ENCODE results near the gene ZNF326. TPM values are rescaled to one million over a fixed set of nuclear protein-coding genes. Genes with fewer than 3 reads are reported as not detected.
"Not testable (repeated sequence)": the region's sequence is repeated elsewhere in the genome, so short reads cannot be mapped to it uniquely, and the experiment has no call there.

Gene ZNF326
- total RNA-seq, 2 donors from 2014 or later: 19.9 to 21.0 TPM

GRCh38 chr1:89995598-89996449, 914 bp downstream of the ZNF326 start:
- DNase-seq (ENCODE audit: low spot score): no peak

DNA sequence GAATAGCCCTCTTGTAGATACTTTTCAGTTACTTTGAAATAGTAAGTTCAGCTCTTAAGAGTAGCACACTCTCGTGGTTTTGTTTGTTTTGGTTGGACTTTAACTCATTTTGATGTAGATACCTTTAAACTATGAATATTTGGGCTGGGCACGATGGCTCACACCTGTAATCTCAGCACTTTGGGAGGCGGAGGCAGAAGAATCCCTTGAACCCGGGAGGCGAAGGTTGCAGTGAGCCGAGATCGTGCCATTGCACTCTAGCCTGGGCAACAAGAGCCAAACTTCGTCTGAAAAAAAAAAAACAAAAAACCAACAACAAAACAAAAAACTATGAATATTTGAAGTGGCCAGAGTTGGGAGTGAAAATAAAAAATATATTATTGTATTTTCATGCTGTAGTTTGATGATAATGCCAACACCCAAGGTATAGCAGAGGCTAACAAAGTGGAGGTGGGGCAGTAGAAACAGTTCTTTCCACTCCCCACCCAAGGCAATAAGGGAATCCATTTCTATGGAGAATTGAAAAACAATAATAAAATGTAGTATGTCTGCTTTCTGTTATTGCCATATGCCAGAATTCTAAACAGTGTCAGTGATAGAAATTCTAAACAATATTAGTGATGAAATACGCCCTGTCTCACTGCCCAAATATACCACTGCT, 1.7 kb downstream of the ZNF326 start:
- Mint-ChIP-seq H3K4me1 (ENCODE audit: low read depth in 2 of 2) (peaks cover 32 to 48% of the 10 kb centered on the region in 2 donors), H3K9me3 (no peaks in the 10 kb centered on the region), H3K4me3 (peak overlapping the region; percentile 90), H3K36me3 (peaks cover 11% of the 10 kb centered on the region), H3K27ac (peak overlapping the region; percentile 64 to 96), H3K27me3 (peaks cover 2 to 8% of the 10 kb centered on the region in 2 donors)
- DNase-seq (ENCODE audit: low spot score): no peak
- ATAC-seq: no peak

More at GRCh38 chr1:89995598-89996449, 914 bp downstream of the ZNF326 start:
- no peak for ATAC-seq
- Mint-ChIP-seq H3K36me3 (peaks cover 11% of the 10 kb centered on the region), H3K27ac (peak overlapping the region; percentile 64 to 96), H3K4me1 (ENCODE audit: low read depth in 2 of 2) (peaks cover 26 to 42% of the 10 kb centered on the region in 2 donors), H3K4me3 (peak overlapping the region; percentile 90), H3K9me3 (no peaks in the 10 kb centered on the region), H3K27me3 (peaks cover 9 to 15% of the 10 kb centered on the region in 2 donors)

DNA sequence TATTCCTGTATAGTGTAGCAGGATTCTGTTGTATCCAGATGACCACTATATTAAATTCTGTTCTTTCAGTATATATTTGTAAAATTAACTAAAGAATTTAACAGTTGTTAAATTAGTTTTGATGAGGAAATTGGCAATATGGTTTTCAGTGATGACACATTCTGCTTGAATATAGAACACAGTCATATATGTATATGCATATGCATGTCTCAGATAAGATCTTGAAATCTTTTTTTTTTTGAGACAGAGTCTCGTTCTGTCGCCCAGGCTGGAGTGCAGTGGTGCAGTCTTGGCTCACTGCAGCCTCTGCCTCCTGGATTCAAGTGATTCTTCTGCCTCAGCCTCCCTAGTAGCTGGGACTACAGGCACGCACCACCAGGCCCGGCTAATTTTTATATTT, 2.2 kb downstream of the ZNF326 start:
- DNase-seq (ENCODE audit: low spot score); ATAC-seq; H3K27me3 Mint-ChIP-seq; H3K9me3 Mint-ChIP-seq; H3K27ac Mint-ChIP-seq: not testable (repeated sequence)
- Mint-ChIP-seq H3K4me1 (ENCODE audit: low read depth in 2 of 2) (peaks cover 33 to 48% of the 10 kb centered on the region in 2 donors), H3K36me3 (peaks cover 11% of the 10 kb centered on the region), H3K4me3 (peak overlapping the region; percentile 90)

DNA sequence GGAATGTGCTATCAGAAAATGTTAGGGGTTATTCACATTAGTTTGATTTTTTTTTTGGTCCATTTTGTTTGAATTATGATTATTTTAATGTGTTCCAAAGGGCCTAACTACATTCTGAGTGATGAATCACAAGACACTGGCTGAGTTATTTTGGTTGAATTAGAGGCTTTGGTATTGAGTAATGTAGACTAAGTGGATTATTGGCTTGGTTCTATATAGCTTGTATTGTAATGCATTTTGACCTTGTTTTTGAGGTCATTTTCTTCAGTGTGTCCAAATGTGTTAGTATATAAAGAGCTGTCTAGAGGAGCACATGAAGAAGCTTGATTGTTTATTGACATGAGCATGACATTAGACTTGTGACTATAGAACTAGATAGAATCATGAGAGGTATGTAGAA, 3.4 kb downstream of the ZNF326 start:
- Mint-ChIP-seq H3K4me3 (no peak overlapping the region), H3K27ac (no peak overlapping the region), H3K27me3 (peaks cover 0 to under 1% of the 10 kb centered on the region in 2 donors)

GRCh38 chr1:89999208-89999607, 4.3 kb downstream of the ZNF326 start:
- Mint-ChIP-seq H3K27me3 (no peaks in the 10 kb centered on the region), H3K9me3 (no peaks in the 10 kb centered on the region), H3K4me3 (no peak overlapping the region), H3K36me3 (peaks cover 11% of the 10 kb centered on the region), H3K4me1 (ENCODE audit: low read depth in 2 of 2) (peaks cover 36 to 48% of the 10 kb centered on the region in 2 donors), H3K27ac (no peak overlapping the region)
- ATAC-seq (no peak), DNase-seq (ENCODE audit: low spot score) (no peak)

More for the DNA sequence above, 3.4 kb downstream of the ZNF326 start:
- H3K4me1 Mint-ChIP-seq (ENCODE audit: low read depth in 2 of 2): peaks cover 33 to 48% of the 10 kb centered on the region in 2 donors
- peaks cover 11% of the 10 kb centered on the region for H3K36me3 Mint-ChIP-seq
- no peaks in the 10 kb centered on the region for H3K9me3 Mint-ChIP-seq
- ATAC-seq (no peak), DNase-seq (ENCODE audit: low spot score) (no peak)

DNA sequence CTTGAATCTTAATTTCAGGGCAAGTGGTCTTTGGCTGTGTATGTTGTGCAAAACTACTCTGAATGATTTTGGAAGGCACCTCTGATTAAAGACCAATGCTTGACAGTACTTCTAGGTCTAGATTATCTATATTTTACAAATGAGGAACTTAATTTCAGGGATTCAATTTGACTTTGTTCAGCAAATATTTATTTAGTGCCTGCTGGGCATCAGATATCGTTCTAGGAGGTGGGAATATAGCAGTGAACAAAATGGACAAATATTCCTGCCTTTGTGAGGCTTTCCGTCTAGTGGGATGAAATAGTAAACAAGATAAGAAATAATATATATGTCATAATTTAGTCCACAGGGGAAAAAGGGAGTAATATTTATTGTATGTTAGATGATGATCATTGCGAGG, 4.7 kb downstream of the ZNF326 start:
- Mint-ChIP-seq H3K27me3 (no peaks in the 10 kb centered on the region), H3K27ac (no peak overlapping the region), H3K9me3 (no peaks in the 10 kb centered on the region), H3K4me3 (no peak overlapping the region), H3K4me1 (ENCODE audit: low read depth in 2 of 2) (peaks cover 36 to 48% of the 10 kb centered on the region in 2 donors), H3K36me3 (peaks cover 11% of the 10 kb centered on the region)
- DNase-seq (ENCODE audit: low spot score): no peak
- ATAC-seq: no peak

- Mint-ChIP-seq H3K4me3 (no peak overlapping the region), H3K27me3 (no peaks in the 10 kb centered on the region), H3K27ac (no peak overlapping the region), H3K4me1 (ENCODE audit: low read depth in 2 of 2) (peaks cover 28 to 44% of the 10 kb centered on the region in 2 donors), H3K9me3 (no peaks in the 10 kb centered on the region), H3K36me3 (peaks cover 11% of the 10 kb centered on the region)
- ATAC-seq (peak in 1 of 2 donors; percentile 38), DNase-seq (ENCODE audit: low spot score) (no peak)
Observed at GRCh38 chr1:90000934-90001676, 6.2 kb downstream of the ZNF326 start.

DNA sequence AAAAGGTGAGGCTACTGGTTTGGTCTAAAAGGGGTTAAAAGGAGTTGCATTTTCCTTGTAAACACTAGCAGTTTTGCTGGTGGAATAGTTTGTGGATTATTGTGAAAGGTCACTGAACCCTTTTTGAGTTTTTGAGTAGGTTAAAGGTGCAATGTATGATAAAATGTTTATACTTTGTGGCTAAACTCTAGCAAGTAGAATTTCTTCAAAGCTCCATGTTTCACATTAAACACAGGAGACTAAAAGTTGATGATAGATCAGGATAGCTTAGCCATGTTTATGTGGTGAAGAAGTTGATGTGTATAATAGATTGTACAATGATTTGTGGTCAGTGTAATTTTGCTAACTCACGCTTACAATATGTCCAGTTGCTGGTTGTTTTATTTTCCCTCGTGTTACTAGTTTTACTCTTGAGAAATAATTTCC, 13.1 kb downstream of the ZNF326 start:
- DNase-seq (ENCODE audit: low spot score) (no peak), ATAC-seq (no peak)
- no peaks in the 10 kb centered on the region for H3K9me3 Mint-ChIP-seq
- H3K4me1 Mint-ChIP-seq (ENCODE audit: low read depth in 2 of 2): peaks cover 5 to 9% of the 10 kb centered on the region in 2 donors
- no peak overlapping the region for H3K27ac Mint-ChIP-seq
- no peaks in the 10 kb centered on the region for H3K27me3 Mint-ChIP-seq
- peaks cover 5% of the 10 kb centered on the region for H3K36me3 Mint-ChIP-seq
- no peak overlapping the region for H3K4me3 Mint-ChIP-seq

- peaks cover 18% of the 10 kb centered on the region for H3K36me3 Mint-ChIP-seq
- no peak overlapping the region for H3K27ac Mint-ChIP-seq
- no peaks in the 10 kb centered on the region for H3K9me3 Mint-ChIP-seq
- peaks cover 4 to 5% of the 10 kb centered on the region in 2 donors for H3K4me1 Mint-ChIP-seq (ENCODE audit: low read depth in 2 of 2)
- H3K27me3 Mint-ChIP-seq: no peaks in the 10 kb centered on the region
- DNase-seq (ENCODE audit: low spot score) (no peak), ATAC-seq (no peak)
- no peak overlapping the region for H3K4me3 Mint-ChIP-seq
Observed at GRCh38 chr1:90012300-90012699, 17.4 kb downstream of the ZNF326 start.

GRCh38 chr1:90023691-90024090, 28.8 kb downstream of the ZNF326 start:
- no peak for ATAC-seq

GRCh38 chr1:90027281-90027680, 32.4 kb downstream of the ZNF326 start:
- no peak overlapping the region for H3K4me3 Mint-ChIP-seq
- H3K4me1 Mint-ChIP-seq (ENCODE audit: low read depth in 2 of 2): peaks cover 0 to 2% of the 10 kb centered on the region in 2 donors
- H3K9me3 Mint-ChIP-seq: peaks cover 3% of the 10 kb centered on the region
- peaks cover 48% of the 10 kb centered on the region for H3K36me3 Mint-ChIP-seq
- ATAC-seq (no peak), DNase-seq (ENCODE audit: low spot score) (no peak)
- H3K27me3 Mint-ChIP-seq: no peaks in the 10 kb centered on the region
- no peak overlapping the region for H3K27ac Mint-ChIP-seq

More at GRCh38 chr1:90023691-90024090, 28.8 kb downstream of the ZNF326 start:
- Mint-ChIP-seq H3K27ac (no peak overlapping the region), H3K36me3 (peaks cover 72% of the 10 kb centered on the region), H3K9me3 (peaks cover 3% of the 10 kb centered on the region), H3K4me1 (ENCODE audit: low read depth in 2 of 2) (peaks cover 0 to 2% of the 10 kb centered on the region in 2 donors), H3K27me3 (no peaks in the 10 kb centered on the region), H3K4me3 (no peak overlapping the region)
- no peak for DNase-seq (ENCODE audit: low spot score)

GRCh38 chr1:90039652-90040051, 44.7 kb downstream of the ZNF326 start:
- H3K27ac Mint-ChIP-seq: no peak overlapping the region
- H3K27me3 Mint-ChIP-seq: peaks cover 1 to 3% of the 10 kb centered on the region in 2 donors

GRCh38 chr1:90043586-90043985, 48.7 kb downstream of the ZNF326 start:
- no peaks in the 10 kb centered on the region for H3K9me3 Mint-ChIP-seq
- H3K4me1 Mint-ChIP-seq (ENCODE audit: low read depth in 2 of 2): no peaks in the 10 kb centered on the region
- H3K4me3 Mint-ChIP-seq: no peak overlapping the region
- peaks cover 12 to 27% of the 10 kb centered on the region in 2 donors for H3K27me3 Mint-ChIP-seq
- ATAC-seq (no peak), DNase-seq (ENCODE audit: low spot score) (no peak)
- H3K27ac Mint-ChIP-seq: no peak overlapping the region
- H3K36me3 Mint-ChIP-seq: no peaks in the 10 kb centered on the region

More at GRCh38 chr1:90039652-90040051, 44.7 kb downstream of the ZNF326 start:
- Mint-ChIP-seq H3K4me3 (no peak overlapping the region), H3K4me1 (ENCODE audit: low read depth in 2 of 2) (no peaks in the 10 kb centered on the region), H3K36me3 (no peaks in the 10 kb centered on the region), H3K9me3 (no peaks in the 10 kb centered on the region)
- DNase-seq (ENCODE audit: low spot score) (no peak), ATAC-seq (no peak)
